ENCODE measurements around the gene YTHDF2. TPM values are rescaled to one million over a fixed set of nuclear protein-coding genes. Genes with fewer than 3 reads are reported as not detected.
"Not testable (repeated sequence)": the region's sequence is repeated elsewhere in the genome, so short reads cannot be mapped to it uniquely, and the experiment has no call there.

Gene YTHDF2
- total RNA-seq, 1 experiment from 2014 or later = 52.5 TPM

GRCh38 chr1:28782011-28782410 is 45.3 kb downstream of the YTHDF2 start:
- Histone ChIP-seq H3K9ac (ENCODE audit: low read length) (no peak overlapping the region), H3K27ac (ENCODE audit: low read length) (no peak overlapping the region), H3K4me2 (ENCODE audit: low read depth, low read length, poor library complexity, severe bottlenecking) (no peak overlapping the region), H2AFZ (ENCODE audit: low read length) (no peak overlapping the region), H3K4me3 (ENCODE audit: low read length) (no peak overlapping the region), H3K9me3 (ENCODE audit: low read length) (no peaks in the 10 kb centered on the region), H3K79me2 (ENCODE audit: low read length) (no peaks in the 10 kb centered on the region), H3K9me2 (replicated peaks; ENCODE audit: insufficient read depth, low read length) (no peaks in the 10 kb centered on the region), H4K20me1 (ENCODE audit: insufficient read depth, low read depth, low read length) (0 out of 2 replicates have a peak, but pooled peaks cover 6% of the 10 kb centered on the region), H3K36me3 (ENCODE audit: insufficient read depth, low read length) (no peaks in the 10 kb centered on the region), H3K4me1 (ENCODE audit: low read length) (peaks cover 2% of the 10 kb centered on the region; the same call in 1 of the 2 replicates), H3K27me3 (ENCODE audit: low read length) (no peaks in the 10 kb centered on the region)
- DNase-seq = no peak

GRCh38 chr1:28783363-28783762 is 46.6 kb downstream of the YTHDF2 start:
- H3K9me3 ChIP-seq (ENCODE audit: low read length) = no peaks in the 10 kb centered on the region
- H4K20me1 ChIP-seq (ENCODE audit: insufficient read depth, low read depth, low read length) = no peaks in the 10 kb centered on the region
- H3K9ac ChIP-seq (ENCODE audit: low read length) = no peak overlapping the region
- H3K4me2 ChIP-seq (ENCODE audit: low read depth, low read length, poor library complexity, severe bottlenecking) = no peak overlapping the region
- no peak overlapping the region for H2AFZ ChIP-seq (ENCODE audit: low read length)
- H3K27ac ChIP-seq (ENCODE audit: low read length) = no peak overlapping the region
- no peaks in the 10 kb centered on the region for H3K27me3 ChIP-seq (ENCODE audit: low read length)
- H3K9me2 ChIP-seq (replicated peaks; ENCODE audit: insufficient read depth, low read length) = no peaks in the 10 kb centered on the region
- peaks cover 2% of the 10 kb centered on the region; the same call in 1 of the 2 replicates for H3K4me1 ChIP-seq (ENCODE audit: low read length)
- H3K4me3 ChIP-seq (ENCODE audit: low read length) = no peak overlapping the region
- H3K36me3 ChIP-seq (ENCODE audit: insufficient read depth, low read length) = no peaks in the 10 kb centered on the region
- H3K79me2 ChIP-seq (ENCODE audit: low read length) = no peaks in the 10 kb centered on the region
- DNase-seq = peak; percentile 53

- H3K4me3 ChIP-seq (ENCODE audit: low read length) = no peak overlapping the region
- DNase-seq = peak; percentile 27
- no peak overlapping the region for H2AFZ ChIP-seq (ENCODE audit: low read length)
- H3K27ac ChIP-seq (ENCODE audit: low read length) = no peak overlapping the region
- peaks cover 2% of the 10 kb centered on the region; the same call in 1 of the 2 replicates for H3K4me1 ChIP-seq (ENCODE audit: low read length)
- H3K9me2 ChIP-seq (replicated peaks; ENCODE audit: insufficient read depth, low read length) = no peaks in the 10 kb centered on the region
- H3K4me2 ChIP-seq (ENCODE audit: low read depth, low read length, poor library complexity, severe bottlenecking) = no peak overlapping the region
- no peak overlapping the region for H3K9ac ChIP-seq (ENCODE audit: low read length)
- no peaks in the 10 kb centered on the region for H3K27me3 ChIP-seq (ENCODE audit: low read length)
- H3K9me3 ChIP-seq (ENCODE audit: low read length) = no peaks in the 10 kb centered on the region
- no peaks in the 10 kb centered on the region for H3K79me2 ChIP-seq (ENCODE audit: low read length)
- no peaks in the 10 kb centered on the region for H4K20me1 ChIP-seq (ENCODE audit: insufficient read depth, low read depth, low read length)
- H3K36me3 ChIP-seq (ENCODE audit: insufficient read depth, low read length) = no peaks in the 10 kb centered on the region
Observed at GRCh38 chr1:28789412-28789811, 52.7 kb downstream of the YTHDF2 start.

GRCh38 chr1:28789816-28790215 is 53.1 kb downstream of the YTHDF2 start:
- H3K4me2 ChIP-seq (ENCODE audit: low read depth, low read length, poor library complexity, severe bottlenecking) = no peak overlapping the region
- no peak overlapping the region for H2AFZ ChIP-seq (ENCODE audit: low read length)
- no peaks in the 10 kb centered on the region for H3K79me2 ChIP-seq (ENCODE audit: low read length)
- no peak overlapping the region for H3K4me3 ChIP-seq (ENCODE audit: low read length)
- H3K9me2 ChIP-seq (replicated peaks; ENCODE audit: insufficient read depth, low read length) = no peaks in the 10 kb centered on the region
- H3K27ac ChIP-seq (ENCODE audit: low read length) = no peak overlapping the region
- DNase-seq = no peak
- H3K4me1 ChIP-seq (ENCODE audit: low read length) = peaks cover 2% of the 10 kb centered on the region; the same call in 1 of the 2 replicates
- H3K36me3 ChIP-seq (ENCODE audit: insufficient read depth, low read length) = no peaks in the 10 kb centered on the region
- no peaks in the 10 kb centered on the region for H3K9me3 ChIP-seq (ENCODE audit: low read length)
- no peaks in the 10 kb centered on the region for H4K20me1 ChIP-seq (ENCODE audit: insufficient read depth, low read depth, low read length)
- no peaks in the 10 kb centered on the region for H3K27me3 ChIP-seq (ENCODE audit: low read length)
- no peak overlapping the region for H3K9ac ChIP-seq (ENCODE audit: low read length)

GRCh38 chr1:28790377-28791035 is 53.8 kb downstream of the YTHDF2 start:
- Histone ChIP-seq H3K36me3 (ENCODE audit: insufficient read depth, low read length) (no peaks in the 10 kb centered on the region), H3K4me3 (ENCODE audit: low read length) (no peak overlapping the region), H3K27ac (ENCODE audit: low read length) (no peak overlapping the region), H3K27me3 (ENCODE audit: low read length) (no peaks in the 10 kb centered on the region), H3K9me3 (ENCODE audit: low read length) (no peaks in the 10 kb centered on the region), H2AFZ (ENCODE audit: low read length) (no peak overlapping the region), H3K9me2 (replicated peaks; ENCODE audit: insufficient read depth, low read length) (no peaks in the 10 kb centered on the region), H4K20me1 (ENCODE audit: insufficient read depth, low read depth, low read length) (no peaks in the 10 kb centered on the region), H3K79me2 (ENCODE audit: low read length) (no peaks in the 10 kb centered on the region), H3K9ac (ENCODE audit: low read length) (no peak overlapping the region), H3K4me1 (ENCODE audit: low read length) (no peaks in the 10 kb centered on the region), H3K4me2 (ENCODE audit: low read depth, low read length, poor library complexity, severe bottlenecking) (no peak overlapping the region)
- peak; percentile 30 for DNase-seq

GRCh38 chr1:28791929-28792328 is 55.2 kb downstream of the YTHDF2 start:
- not testable (repeated sequence) for DNase-seq; H3K4me2 ChIP-seq (ENCODE audit: low read depth, low read length, poor library complexity, severe bottlenecking); H3K4me3 ChIP-seq (ENCODE audit: low read length); H3K4me1 ChIP-seq (ENCODE audit: low read length); H4K20me1 ChIP-seq (ENCODE audit: insufficient read depth, low read depth, low read length); H3K9me2 ChIP-seq (replicated peaks; ENCODE audit: insufficient read depth, low read length); H3K9me3 ChIP-seq (ENCODE audit: low read length); H3K36me3 ChIP-seq (ENCODE audit: insufficient read depth, low read length); H3K27me3 ChIP-seq (ENCODE audit: low read length); H3K9ac ChIP-seq (ENCODE audit: low read length); H3K79me2 ChIP-seq (ENCODE audit: low read length); H2AFZ ChIP-seq (ENCODE audit: low read length); H3K27ac ChIP-seq (ENCODE audit: low read length)

- H3K4me3 ChIP-seq (ENCODE audit: low read length) = no peak overlapping the region
- H3K9me2 ChIP-seq (replicated peaks; ENCODE audit: insufficient read depth, low read length) = no peaks in the 10 kb centered on the region
- H2AFZ ChIP-seq (ENCODE audit: low read length) = no peak overlapping the region
Observed at GRCh38 chr1:28792644-28793121, 55.9 kb downstream of the YTHDF2 start.

GRCh38 chr1:28794582-28794981 is 57.8 kb downstream of the YTHDF2 start:
- not testable (repeated sequence) for H4K20me1 ChIP-seq (ENCODE audit: insufficient read depth, low read depth, low read length); H3K27me3 ChIP-seq (ENCODE audit: low read length); DNase-seq; H3K79me2 ChIP-seq (ENCODE audit: low read length); H3K27ac ChIP-seq (ENCODE audit: low read length); H3K4me3 ChIP-seq (ENCODE audit: low read length); H3K9ac ChIP-seq (ENCODE audit: low read length); H3K36me3 ChIP-seq (ENCODE audit: insufficient read depth, low read length); H3K9me3 ChIP-seq (ENCODE audit: low read length); H2AFZ ChIP-seq (ENCODE audit: low read length); H3K4me2 ChIP-seq (ENCODE audit: low read depth, low read length, poor library complexity, severe bottlenecking); H3K4me1 ChIP-seq (ENCODE audit: low read length); H3K9me2 ChIP-seq (replicated peaks; ENCODE audit: insufficient read depth, low read length)

More at GRCh38 chr1:28792644-28793121, 55.9 kb downstream of the YTHDF2 start:
- no peak overlapping the region for H3K27ac ChIP-seq (ENCODE audit: low read length)
- DNase-seq = peak; percentile 41
- H3K9me3 ChIP-seq (ENCODE audit: low read length) = no peaks in the 10 kb centered on the region
- no peaks in the 10 kb centered on the region for H3K36me3 ChIP-seq (ENCODE audit: insufficient read depth, low read length)
- no peak overlapping the region for H3K4me2 ChIP-seq (ENCODE audit: low read depth, low read length, poor library complexity, severe bottlenecking)
- H4K20me1 ChIP-seq (ENCODE audit: insufficient read depth, low read depth, low read length) = no peaks in the 10 kb centered on the region
- no peaks in the 10 kb centered on the region for H3K79me2 ChIP-seq (ENCODE audit: low read length)
- no peaks in the 10 kb centered on the region for H3K27me3 ChIP-seq (ENCODE audit: low read length)
- H3K9ac ChIP-seq (ENCODE audit: low read length) = no peak overlapping the region
- H3K4me1 ChIP-seq (ENCODE audit: low read length) = no peaks in the 10 kb centered on the region

Measured in Karpas-422 (cell line).